Measurements from ENCODE around the gene NAE1. TPM values are rescaled to one million over a fixed set of nuclear protein-coding genes. Genes with fewer than 3 reads are reported as not detected.
A peak's percentile ranks its signal among the peaks of the same experiment; 100 is the strongest.

The NAE1 gene
- 65.5 and 65.7 TPM in 2 replicates for total RNA-seq (2022)
- percentile 85 among the genes with signal in this experiment for Bru-seq, nascent RNA
- BruChase-seq, experiment 1, labeled RNA remaining after a 6-hour chase = percentile 87 among the genes with signal in this experiment
- percentile 90 among the genes with signal in this experiment for BruChase-seq, experiment 2, labeled RNA remaining after a 2-hour chase
- long read RNA-seq, transcript NAE1-201 (20 exons, 1,837 nt) = major isoform, 104 of 135 reads
- long read RNA-seq, transcript NAE1-204 (19 exons, 1,654 nt) = minor isoform, 5 of 135 reads
- long read RNA-seq, transcript NAE1-203 (21 exons, 1,909 nt) = minor isoform, 7 of 135 reads
- long read RNA-seq, partial matches to known transcripts = 2 of 135 reads
- long read RNA-seq, other reads (novel, unspliced or antisense) = 17 of 135 reads

GRCh38 chr16:66830422-66831404, at the start of gene NAE1:
NAE1 (minus strand) TSS chr16:66830976; CDS start chr16:66830899, 77 bp downstream.
- intact Hi-C loops (cut with micrococcal nuclease) = loop anchor here (2.0 kb wide), 1 partner anchor 42 kb away; no protein-coding TSS in a partner anchor
- Mint-ChIP-seq H3K4me3 (ENCODE audit: unreplicated experiment) (peak within 1 kb of the TSS; percentile 66), H3K27me3 (ENCODE audit: insufficient read depth, unreplicated experiment) (no peaks in the 10 kb centered on the region), H3K4me1 (ENCODE audit: insufficient read depth, unreplicated experiment) (peaks cover 31% of the 10 kb centered on the region), H3K36me3 (ENCODE audit: insufficient read depth, unreplicated experiment) (peaks cover 22% of the 10 kb centered on the region), H3K27ac (ENCODE audit: low read depth, unreplicated experiment) (no peak within 1 kb of the TSS), H3K9me3 (ENCODE audit: unreplicated experiment) (no peaks in the 10 kb centered on the region)
- peak; percentile 94 for TF ChIP-seq CTCF (IDR thresholded peaks at IDR 0.05; ENCODE audit: unreplicated experiment)
- BruUV-seq (replicated peaks) = no TSS peak
- POLR2A ChIA-PET = interaction anchor here (0.5 to 2.2 kb wide), 22 partner anchors 11 to 278 kb away, joined by 3 to 23 read pairs (median 4); partner anchors contain the start of genes CKLF, DYNC1LI2 and PDP2
- CTCF ChIA-PET = interaction anchor here (0.5 to 10.4 kb wide), 42 partner anchors 8 to 688 kb away, joined by 3 to 197 read pairs (median 4); partner anchors contain the start of genes CA7, DYNC1LI2 and PDP2
- peak; percentile 86 for DNase-seq (ENCODE audit: unreplicated experiment)

- POLR2A ChIA-PET = interaction anchor here (0.6 kb wide), 1 partner anchor 574 kb away, joined by 3 read pairs; no protein-coding TSS in a partner anchor
- Mint-ChIP-seq H3K4me1 (ENCODE audit: insufficient read depth, unreplicated experiment) (peaks cover 19% of the 10 kb centered on the region), H3K27ac (ENCODE audit: low read depth, unreplicated experiment) (no peak overlapping the region), H3K4me3 (ENCODE audit: unreplicated experiment) (no peak overlapping the region), H3K27me3 (ENCODE audit: insufficient read depth, unreplicated experiment) (no peaks in the 10 kb centered on the region), H3K9me3 (ENCODE audit: unreplicated experiment) (no peaks in the 10 kb centered on the region), H3K36me3 (ENCODE audit: insufficient read depth, unreplicated experiment) (no peaks in the 10 kb centered on the region)
- BruUV-seq (replicated peaks) = no TSS peak
- no peak for DNase-seq (ENCODE audit: unreplicated experiment)
- CTCF ChIA-PET = interaction anchor here (1.7 kb wide), 1 partner anchor 10 kb away, joined by 6 read pairs; no protein-coding TSS in a partner anchor
- TF ChIP-seq CTCF (IDR thresholded peaks at IDR 0.05; ENCODE audit: unreplicated experiment) = no peak
- intact Hi-C loops (cut with micrococcal nuclease) = no loop called here
Observed at GRCh38 chr16:66878067-66878466, 47.3 kb upstream of the NAE1 start.

DNA sequence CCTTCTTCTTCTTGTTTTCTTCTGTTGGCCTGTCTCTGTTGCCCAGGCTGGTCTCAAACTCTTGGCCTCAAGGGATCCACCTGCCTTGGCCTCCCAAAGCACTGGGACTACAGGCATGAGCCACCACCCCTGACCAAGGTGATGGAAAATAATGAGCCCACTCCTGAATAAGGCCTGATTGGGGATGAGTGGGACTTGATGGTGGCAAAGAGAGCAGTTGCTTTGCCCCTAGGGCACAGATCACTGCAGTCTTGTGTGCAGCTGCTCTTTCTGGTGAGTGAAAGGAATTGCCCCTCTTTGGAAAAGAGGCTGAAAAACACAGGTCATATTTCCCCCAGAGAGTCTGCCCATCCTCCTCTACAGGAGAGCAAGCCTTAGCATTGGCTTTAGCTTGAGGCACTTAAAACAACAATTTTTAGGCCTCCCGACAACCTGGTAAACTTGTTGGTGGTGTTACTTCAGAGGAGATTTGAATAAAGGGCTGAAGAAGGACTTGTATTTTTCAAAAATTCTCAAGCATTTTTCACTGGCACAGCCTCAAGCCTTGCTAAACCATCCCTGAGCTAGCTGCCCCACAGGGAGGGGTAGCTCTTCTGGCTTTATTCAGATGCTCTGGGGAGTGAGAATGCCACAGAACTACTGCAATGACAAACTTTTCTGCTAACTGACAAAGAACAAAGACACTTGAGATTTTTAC, 43.5 kb upstream of the NAE1 start:
- Mint-ChIP-seq H3K36me3 (ENCODE audit: insufficient read depth, unreplicated experiment) (no peaks in the 10 kb centered on the region), H3K27me3 (ENCODE audit: insufficient read depth, unreplicated experiment) (no peaks in the 10 kb centered on the region), H3K4me3 (ENCODE audit: unreplicated experiment) (no peak overlapping the region), H3K4me1 (ENCODE audit: insufficient read depth, unreplicated experiment) (peaks cover 14% of the 10 kb centered on the region), H3K9me3 (ENCODE audit: unreplicated experiment) (no peaks in the 10 kb centered on the region), H3K27ac (ENCODE audit: low read depth, unreplicated experiment) (no peak overlapping the region)
- intact Hi-C loops (cut with micrococcal nuclease) = no loop called here
- DNase-seq (ENCODE audit: unreplicated experiment) = no peak
- ChIA-PET CTCF (interaction anchor here (0.6 to 12.7 kb wide), 12 partner anchors 12 to 467 kb away, joined by 3 to 197 read pairs (median 4); partner anchors contain the start of gene NAE1), POLR2A (no interaction called here)
- no TSS peak for BruUV-seq (replicated peaks)
- TF ChIP-seq CTCF (IDR thresholded peaks at IDR 0.05; ENCODE audit: unreplicated experiment) = no peak

Measured in MCF 10A (cell line).